Activated CD4-positive, alpha-beta T cell treated with anti-CD3 and anti-CD28 coated beads for 36 hours (primary cell): ENCODE measurements around the gene MN1. TPM values are rescaled to one million over a fixed set of nuclear protein-coding genes. Genes with fewer than 3 reads are reported as not detected.

ENCODE experiments used
- ATAC-seq: fragments of 200-7000 bp; cut with Tn5 transposase; one replicate; pipeline ENCODE4 v1.10.0; 2021; ENCODE audit warnings: mild to moderate bottlenecking, moderate library complexity
- CTCF ChIA-PET: fragments of 350-600 bp; sonication (Branson Sonifier 250); formaldehyde crosslinking; loops from one replicate; lab custom pipeline; 2021; ENCODE audit warnings: antibody characterized with exemption; lab: Charles Lee
- POLR2A ChIA-PET: fragments of 350-600 bp; sonication (Branson Sonifier 250); formaldehyde crosslinking; loops from one replicate; lab custom pipeline; 2021; ENCODE audit warnings: antibody characterized with exemption, inconsistent platforms; lab: Charles Lee
- DNase-seq: peaks from one replicate; pipeline ENCODE4 v3.0.0-alpha.2; 2020
- H3K27ac Mint-ChIP-seq: one replicate; pipeline ENCODE4 v1.8.0; 2021; ENCODE audit warnings: mixed read lengths
- H3K27me3 Mint-ChIP-seq: one replicate; pipeline ENCODE4 v1.8.0; 2021; ENCODE audit warnings: mixed read lengths
- H3K36me3 Mint-ChIP-seq: one replicate; pipeline ENCODE4 v1.8.0; 2021; ENCODE audit warnings: low read depth, mixed read lengths
- H3K4me1 Mint-ChIP-seq: one replicate; pipeline ENCODE4 v1.8.0; 2021; ENCODE audit warnings: mixed read lengths
- H3K4me3 Mint-ChIP-seq: one replicate; pipeline ENCODE4 v1.8.0; 2021; ENCODE audit warnings: mild to moderate bottlenecking, moderate library complexity, mixed read lengths
- H3K9me3 Mint-ChIP-seq: one replicate; pipeline ENCODE4 v1.8.0; 2021; ENCODE audit warnings: low read depth, mixed read lengths
- intact Hi-C, 2 experiments: fragments of 100-400 bp; cut with DNase I in 1 of 2; cut with micrococcal nuclease in 1 of 2; formaldehyde crosslinking; loops; one replicate each; pipeline versions ENCODE4 v1.14.2 to v1.15.1; 2022 to 2024; cut with DNase I, micrococcal nuclease
- total RNA-seq, 2 experiments: library from RNA; stranded (reverse); gene quantifications; one replicate each; pipeline ENCODE4 v1.2.3, GENCODE V29; 2021

MN1 gene
- under 1 TPM; 0.05 to 0.12 TPM for total RNA-seq

DNA sequence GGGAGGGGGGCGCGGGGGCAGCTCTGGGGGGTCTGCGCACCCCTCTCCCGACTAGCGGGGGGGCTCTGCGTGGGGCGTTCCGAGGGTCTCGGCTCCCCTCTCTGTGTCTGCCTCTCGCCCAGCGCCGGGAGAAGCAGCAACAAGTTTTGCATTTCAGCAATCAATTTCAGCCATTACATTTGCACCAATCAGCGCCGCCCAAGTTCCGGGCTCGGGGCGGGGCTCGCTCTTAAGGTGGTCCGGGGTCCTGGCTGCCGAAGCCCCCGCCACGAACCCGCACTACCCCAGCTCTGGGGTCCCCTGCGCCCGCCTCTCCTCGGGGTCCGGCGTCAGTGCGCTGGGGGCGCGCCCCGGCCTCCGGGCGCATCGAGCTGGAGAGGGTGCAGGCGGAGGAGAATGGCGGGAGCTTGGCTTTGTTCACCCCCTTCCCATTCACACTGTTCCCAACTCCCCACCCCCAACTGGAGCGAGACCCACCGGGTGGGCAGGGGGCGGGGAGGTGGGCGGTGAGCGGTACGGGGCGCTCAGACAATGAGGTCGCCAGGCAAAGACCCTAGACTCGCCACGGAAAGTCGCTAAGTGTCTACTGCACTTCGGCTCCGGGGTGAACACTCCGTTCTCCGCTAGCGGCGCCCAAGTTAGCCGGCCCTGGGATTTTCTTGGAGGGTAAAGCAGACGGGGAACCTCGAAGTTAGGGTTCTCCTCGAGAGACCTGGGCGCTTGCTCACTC lies at the start of gene MN1:
Gene MN1 (minus strand): TSS at position 141 of the 730 bp plus-strand sequence. CDS start 1,213 bp downstream, outside the sequence.
- peaks cover 23% of the 10 kb centered on the region for H3K27me3 Mint-ChIP-seq
- intact Hi-C loops = loop anchor here (2.0 to 10.0 kb wide), 6 partner anchors 206 to 1127 kb away; no protein-coding TSS in a partner anchor
- H3K4me3 Mint-ChIP-seq = peak within 1 kb of the TSS; percentile 72
- H3K4me1 Mint-ChIP-seq = peaks cover 8% of the 10 kb centered on the region
- peak; percentile 57 for ATAC-seq
- peak; percentile 57 for DNase-seq
- POLR2A ChIA-PET = interaction anchor here (0.5 kb wide), 1 partner anchor 865 kb away, joined by 3 read pairs; no protein-coding TSS in a partner anchor
- H3K27ac Mint-ChIP-seq = no peak within 1 kb of the TSS
- no peaks in the 10 kb centered on the region for H3K36me3 Mint-ChIP-seq
- H3K9me3 Mint-ChIP-seq = no peaks in the 10 kb centered on the region
- CTCF ChIA-PET = interaction anchor here (1.6 kb wide), 1 partner anchor 1123 kb away, joined by 4 read pairs; no protein-coding TSS in a partner anchor

DNA sequence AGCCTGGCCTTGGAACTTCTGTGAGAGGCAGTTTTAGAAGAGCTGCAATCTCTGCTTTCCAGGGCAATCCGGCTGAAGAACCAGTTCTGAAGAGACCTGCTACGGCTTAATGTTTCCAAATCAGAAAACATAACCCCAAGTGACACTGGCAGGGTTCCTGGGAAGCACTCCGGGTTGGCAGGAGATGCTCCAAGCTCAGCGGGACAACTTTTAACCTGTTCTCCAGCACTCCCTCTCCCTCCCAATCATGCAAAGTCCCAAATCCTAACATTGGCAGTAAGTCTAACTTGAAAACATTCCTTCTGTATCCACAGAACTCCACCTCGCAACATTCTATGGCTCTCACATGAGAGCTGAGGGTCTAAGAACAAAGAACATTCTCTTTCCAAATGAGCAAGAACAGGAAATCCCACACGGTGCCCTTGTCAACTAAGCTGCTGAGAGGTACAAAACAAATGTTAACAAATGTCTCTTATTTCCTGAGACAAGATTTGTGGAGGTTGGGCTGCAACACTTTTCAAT lies 48.5 kb upstream of the MN1 start:
- intact Hi-C loops = no loop called here
- Mint-ChIP-seq H3K9me3 (no peaks in the 10 kb centered on the region), H3K27me3 (no peaks in the 10 kb centered on the region), H3K4me3 (no peak overlapping the region), H3K27ac (peak overlapping the region; percentile 17), H3K4me1 (peaks cover 4% of the 10 kb centered on the region), H3K36me3 (peaks cover 53% of the 10 kb centered on the region)
- ChIA-PET POLR2A (no interaction called here), CTCF (interaction anchor here (0.8 kb wide), 1 partner anchor 528 kb away, joined by 3 read pairs; no protein-coding TSS in a partner anchor)
- DNase-seq (no peak), ATAC-seq (no peak)

DNA sequence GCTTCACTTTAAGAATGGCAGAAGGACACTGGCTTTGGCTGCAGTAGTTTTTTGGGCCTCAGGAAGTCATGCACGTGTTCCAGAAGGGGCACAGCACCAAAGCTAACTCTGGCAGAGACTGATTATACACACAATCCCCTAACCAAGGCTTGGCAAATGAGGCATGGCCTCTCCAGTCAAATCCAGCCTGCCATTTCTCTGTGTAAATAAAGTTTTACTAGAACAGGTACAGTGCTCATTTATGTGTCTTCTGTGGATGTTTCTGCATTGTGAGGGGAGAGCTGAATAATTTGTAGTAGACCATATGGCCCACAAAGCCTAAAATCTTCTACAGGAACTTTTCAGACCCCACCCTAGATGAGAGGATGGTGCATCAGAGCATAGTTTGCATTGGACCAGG lies 46.4 kb upstream of the MN1 start:
- POLR2A ChIA-PET = no interaction called here
- Mint-ChIP-seq H3K4me1 (peaks cover 4% of the 10 kb centered on the region), H3K36me3 (peaks cover 36% of the 10 kb centered on the region), H3K4me3 (no peak overlapping the region), H3K27ac (no peak overlapping the region), H3K27me3 (no peaks in the 10 kb centered on the region), H3K9me3 (no peaks in the 10 kb centered on the region)
- CTCF ChIA-PET = interaction anchor here (0.6 to 1.0 kb wide), 2 partner anchors 14 to 46 kb away, joined by 3 read pairs; no protein-coding TSS in a partner anchor
- intact Hi-C loops = no loop called here
- DNase-seq (no peak), ATAC-seq (no peak)

DNA sequence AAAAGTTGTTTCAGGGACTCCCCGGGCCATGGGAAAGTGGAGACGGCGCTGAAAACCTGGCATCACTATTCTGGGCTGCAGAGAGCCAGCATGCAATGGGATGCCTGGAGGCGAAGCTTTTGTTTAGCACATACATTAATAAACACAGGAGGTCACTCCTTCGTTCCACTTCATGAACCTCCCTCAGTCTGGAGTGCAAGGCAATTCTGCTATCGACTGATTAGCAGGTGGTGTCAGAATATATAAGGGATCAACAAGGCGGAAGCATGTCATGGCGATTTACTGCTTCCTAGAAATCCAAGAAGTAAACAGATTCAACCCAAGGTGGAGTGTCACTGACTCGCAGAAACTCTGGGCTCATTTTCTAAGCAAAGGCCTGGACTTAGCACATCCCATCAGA lies 45.4 kb upstream of the MN1 start:
- ChIA-PET CTCF (no interaction called here), POLR2A (interaction anchor here (0.6 kb wide), 1 partner anchor 14 kb away, joined by 3 read pairs; no protein-coding TSS in a partner anchor)
- Mint-ChIP-seq H3K4me3 (no peak overlapping the region), H3K27me3 (no peaks in the 10 kb centered on the region), H3K36me3 (peaks cover 30% of the 10 kb centered on the region), H3K9me3 (no peaks in the 10 kb centered on the region), H3K4me1 (peaks cover 4% of the 10 kb centered on the region), H3K27ac (no peak overlapping the region)
- DNase-seq (no peak), ATAC-seq (no peak)
- intact Hi-C loops = no loop called here

DNA sequence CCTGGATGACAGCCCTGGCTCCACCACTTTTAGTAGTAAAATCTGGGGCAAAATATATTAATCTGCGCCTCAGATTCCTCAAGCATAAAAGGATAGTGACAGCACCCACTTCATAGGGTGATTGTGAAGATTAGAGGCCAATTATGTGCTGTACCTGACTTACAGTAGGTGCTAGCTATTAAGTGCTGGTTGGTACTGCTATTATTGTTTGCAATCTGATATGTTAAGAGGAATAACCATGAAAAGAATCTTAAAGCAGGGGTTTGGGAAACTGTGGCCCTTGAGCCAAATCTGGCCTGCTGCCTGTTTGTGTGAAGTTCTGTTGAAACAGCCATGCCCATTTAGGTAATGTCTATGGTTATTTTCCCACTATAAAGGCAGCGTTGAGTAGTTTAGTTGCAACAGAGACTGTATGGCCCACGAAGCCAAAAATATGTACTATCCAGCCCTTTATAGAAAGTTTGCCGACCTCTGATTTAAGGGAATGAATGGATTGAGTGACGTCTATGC lies 44.7 kb upstream of the MN1 start:
- Mint-ChIP-seq H3K36me3 (peaks cover 25% of the 10 kb centered on the region), H3K4me3 (no peak overlapping the region), H3K27me3 (no peaks in the 10 kb centered on the region), H3K27ac (no peak overlapping the region), H3K4me1 (peaks cover 4% of the 10 kb centered on the region), H3K9me3 (no peaks in the 10 kb centered on the region)
- DNase-seq (no peak), ATAC-seq (no peak)
- ChIA-PET CTCF (no interaction called here), POLR2A (no interaction called here)
- intact Hi-C loops = no loop called here

DNA sequence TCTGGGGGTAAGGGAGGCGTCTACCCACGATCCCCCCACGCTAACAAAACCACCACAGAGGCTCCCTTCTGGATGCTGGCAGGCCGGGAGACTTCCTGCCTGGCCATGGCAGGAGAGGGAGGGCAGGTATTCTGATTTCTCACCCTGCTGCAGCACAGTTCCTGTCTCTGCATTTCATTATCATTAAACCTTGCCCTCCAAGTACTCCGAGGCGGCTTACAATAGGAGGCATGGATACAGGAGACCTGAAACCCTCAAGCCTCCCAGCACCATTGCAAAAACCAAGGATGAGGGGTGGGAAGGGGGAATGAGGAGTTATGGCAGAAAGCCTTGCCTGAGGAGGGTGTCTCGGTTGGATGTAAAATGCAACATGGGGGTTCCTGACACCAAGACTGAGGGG lies 44.1 kb upstream of the MN1 start:
- ChIA-PET CTCF (no interaction called here), POLR2A (no interaction called here)
- no peaks in the 10 kb centered on the region for H3K27me3 Mint-ChIP-seq
- no peak overlapping the region for H3K27ac Mint-ChIP-seq
- ATAC-seq = no peak
- H3K36me3 Mint-ChIP-seq = peaks cover 20% of the 10 kb centered on the region
- H3K9me3 Mint-ChIP-seq = no peaks in the 10 kb centered on the region
- H3K4me3 Mint-ChIP-seq = no peak overlapping the region
- DNase-seq = no peak
- H3K4me1 Mint-ChIP-seq = peaks cover 4% of the 10 kb centered on the region
- intact Hi-C loops = no loop called here

DNA sequence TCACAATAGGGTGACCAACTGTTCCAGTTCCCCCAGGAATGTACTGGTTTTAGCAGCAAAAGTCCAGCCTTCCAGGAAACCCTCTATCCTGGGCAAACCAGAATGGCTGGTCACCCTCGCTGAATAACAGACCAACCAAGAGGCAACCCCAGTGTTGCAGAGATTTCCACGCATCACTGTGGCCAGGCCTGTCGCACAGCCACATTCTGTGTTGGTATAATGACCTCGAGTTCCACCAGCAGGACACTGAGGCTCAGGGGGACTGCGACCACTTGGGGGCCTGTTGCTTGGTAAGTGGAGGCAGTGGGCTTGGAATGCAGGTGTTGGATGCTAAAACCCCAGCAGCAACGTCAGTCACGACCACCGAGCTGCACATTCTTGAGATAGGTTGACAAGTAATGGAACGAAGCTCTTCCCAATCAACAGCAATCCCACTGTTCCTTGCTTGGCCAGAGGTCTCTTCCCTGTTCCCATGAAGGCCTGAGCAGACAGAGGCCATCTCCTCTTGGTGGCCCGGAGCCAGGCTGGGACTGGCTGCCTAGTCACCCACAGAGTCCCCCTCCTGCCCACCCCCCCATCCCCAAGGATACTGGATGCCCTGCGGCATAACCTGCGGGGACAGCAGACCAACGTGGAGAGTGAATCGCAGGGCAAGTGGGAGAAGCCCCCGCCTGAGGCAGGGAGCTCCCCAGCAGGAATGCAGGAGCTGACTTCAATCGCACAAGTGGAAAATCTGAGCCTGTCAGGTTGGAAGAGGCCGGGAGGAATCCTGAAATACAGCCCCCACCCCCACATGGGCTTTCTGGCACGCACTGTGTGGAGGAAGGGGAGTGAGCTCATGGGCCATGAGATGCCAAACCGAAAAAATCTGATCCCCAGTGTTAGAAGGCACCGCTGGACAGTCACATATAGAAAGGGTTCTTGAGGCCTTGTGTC lies 43.4 kb upstream of the MN1 start:
- no peaks in the 10 kb centered on the region for H3K27me3 Mint-ChIP-seq
- ChIA-PET CTCF (no interaction called here), POLR2A (no interaction called here)
- H3K36me3 Mint-ChIP-seq = peaks cover 19% of the 10 kb centered on the region
- DNase-seq = no peak
- no peak overlapping the region for H3K27ac Mint-ChIP-seq
- H3K4me3 Mint-ChIP-seq = no peak overlapping the region
- intact Hi-C loops = no loop called here
- no peaks in the 10 kb centered on the region for H3K9me3 Mint-ChIP-seq
- ATAC-seq = no peak
- no peaks in the 10 kb centered on the region for H3K4me1 Mint-ChIP-seq

DNA sequence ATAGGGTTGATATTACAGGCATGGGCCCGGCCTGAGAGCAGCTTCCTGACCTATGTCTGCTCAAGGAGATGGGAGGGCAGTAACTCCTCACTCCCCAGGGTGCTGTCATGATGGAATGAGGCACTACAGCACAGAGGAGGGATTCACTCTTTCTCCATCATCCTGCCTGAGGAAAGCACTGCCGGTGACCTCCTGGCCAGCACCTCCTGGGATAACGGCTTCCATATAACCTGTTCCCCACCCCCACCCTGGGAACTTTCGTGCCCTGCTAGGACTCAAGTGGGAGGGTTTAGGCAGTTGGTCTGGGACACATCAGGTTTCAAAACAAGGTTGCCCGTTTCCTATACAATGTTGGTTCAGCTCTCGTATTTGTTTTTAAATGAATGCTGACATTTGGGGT lies 42.7 kb upstream of the MN1 start:
- intact Hi-C loops = no loop called here
- Mint-ChIP-seq H3K4me3 (no peak overlapping the region), H3K9me3 (no peaks in the 10 kb centered on the region), H3K4me1 (no peaks in the 10 kb centered on the region), H3K27me3 (no peaks in the 10 kb centered on the region), H3K27ac (no peak overlapping the region), H3K36me3 (peaks cover 17% of the 10 kb centered on the region)
- no peak for ATAC-seq
- ChIA-PET POLR2A (no interaction called here), CTCF (no interaction called here)
- DNase-seq = no peak

DNA sequence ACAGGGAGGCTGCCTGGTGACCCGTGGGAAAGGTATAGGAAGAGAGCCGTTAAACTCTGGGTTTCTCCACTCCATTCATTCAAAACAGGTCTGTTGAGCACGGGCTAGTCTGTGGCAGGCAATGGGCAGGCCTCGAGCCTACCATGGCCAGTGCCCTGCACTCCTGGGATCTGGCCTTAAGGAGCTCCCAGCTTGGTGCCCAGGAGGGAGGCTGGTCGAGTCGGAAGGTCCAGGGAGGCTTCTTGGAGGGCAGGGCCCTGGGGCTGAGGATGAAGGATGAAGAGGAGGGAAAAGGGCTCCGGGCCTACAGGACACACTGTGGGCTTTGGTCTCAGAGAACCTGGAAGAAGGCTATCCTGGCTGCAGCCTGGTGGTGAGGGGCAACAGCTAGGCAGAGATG lies 41.9 kb upstream of the MN1 start:
- H3K9me3 Mint-ChIP-seq = peaks cover 3% of the 10 kb centered on the region
- no peak overlapping the region for H3K27ac Mint-ChIP-seq
- intact Hi-C loops = no loop called here
- DNase-seq (no peak), ATAC-seq (no peak)
- peaks cover 14% of the 10 kb centered on the region for H3K36me3 Mint-ChIP-seq
- H3K27me3 Mint-ChIP-seq = no peaks in the 10 kb centered on the region
- no peaks in the 10 kb centered on the region for H3K4me1 Mint-ChIP-seq
- no peak overlapping the region for H3K4me3 Mint-ChIP-seq
- POLR2A ChIA-PET = interaction anchor here (0.6 kb wide), 1 partner anchor 16 kb away, joined by 4 read pairs; no protein-coding TSS in a partner anchor
- CTCF ChIA-PET = interaction anchor here (0.6 to 0.9 kb wide), 2 partner anchors 11 to 17 kb away, joined by 3 read pairs; no protein-coding TSS in a partner anchor

DNA sequence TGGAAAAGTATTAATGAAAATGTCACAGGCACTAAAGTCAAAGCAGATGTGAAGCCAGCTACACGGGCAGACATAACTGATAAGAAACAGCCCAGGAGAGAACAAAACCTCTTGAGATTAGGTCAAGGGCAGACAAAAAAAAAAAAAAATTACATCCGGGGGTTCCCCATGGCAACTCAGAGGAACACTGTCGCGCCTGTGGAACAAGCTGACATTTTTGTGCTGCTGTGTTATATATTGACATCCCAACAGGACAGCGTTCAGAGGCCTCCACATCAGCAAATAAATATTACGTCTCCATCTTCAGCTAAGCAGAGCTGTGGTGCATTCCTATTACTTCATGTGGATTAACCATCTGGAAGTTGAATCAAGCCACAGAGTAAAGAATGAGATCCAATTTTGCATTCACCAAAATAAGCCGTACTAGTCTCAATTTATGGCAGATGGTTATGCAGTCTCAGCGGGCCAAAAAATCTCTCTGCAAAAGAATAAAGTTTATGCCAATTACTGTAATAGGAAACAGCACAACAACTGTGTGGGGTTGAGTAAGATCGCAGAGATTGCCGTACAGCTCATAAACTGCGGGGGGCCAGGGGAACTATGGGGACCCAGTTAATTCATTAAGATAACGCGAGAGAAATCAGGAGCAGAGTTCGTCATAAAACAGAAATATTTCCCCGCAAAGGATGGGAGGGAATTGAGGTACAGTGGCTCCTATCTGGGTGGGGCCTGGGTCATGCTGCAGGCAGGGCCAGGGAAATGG lies 41.3 kb upstream of the MN1 start:
- ChIA-PET CTCF (interaction anchor here (0.6 to 0.9 kb wide), 2 partner anchors 11 to 17 kb away, joined by 3 read pairs; no protein-coding TSS in a partner anchor), POLR2A (no interaction called here)
- no peak overlapping the region for H3K27ac Mint-ChIP-seq
- DNase-seq (no peak), ATAC-seq (no peak)
- intact Hi-C loops = no loop called here
- H3K4me1 Mint-ChIP-seq = no peaks in the 10 kb centered on the region
- peaks cover 3% of the 10 kb centered on the region for H3K9me3 Mint-ChIP-seq
- H3K36me3 Mint-ChIP-seq = peaks cover 11% of the 10 kb centered on the region
- H3K4me3 Mint-ChIP-seq = no peak overlapping the region
- H3K27me3 Mint-ChIP-seq = no peaks in the 10 kb centered on the region
